ELR (cell line): Measurements from ENCODE around the gene C4BPB.

Source experiments
- DNase-seq: peaks from one replicate; pipeline ENCODE4 v3.0.0-alpha.2; 2015; ENCODE audit warnings: low read depth

The C4BPB gene

GRCh38 chr1:207140536-207140935, 51.9 kb downstream of the C4BPB start:
- peak; percentile 68 for DNase-seq

- DNase-seq, result no peak
Measured at GRCh38 chr1:207145401-207146058, 56.9 kb downstream of the C4BPB start.
